Measurements from ENCODE around the gene ALCAM.

ALCAM gene

GRCh38 chr3:105366326-105367062 lies at the start of gene ALCAM:
TSS of gene ALCAM (plus strand) at chr3:105366909.
- DNase-seq, result peak; percentile 77

GRCh38 chr3:105317841-105318240 lies 48.9 kb upstream of the ALCAM start:
- no peak for DNase-seq

- no peak for DNase-seq
Measured at GRCh38 chr3:105322570-105323273, 44.0 kb upstream of the ALCAM start.

- no peak for DNase-seq
Measured at GRCh38 chr3:105323274-105323599, 43.5 kb upstream of the ALCAM start.

- DNase-seq, result no peak
Measured at GRCh38 chr3:105324951-105325350, 41.8 kb upstream of the ALCAM start.

GRCh38 chr3:105327662-105328337 lies 38.9 kb upstream of the ALCAM start:
- DNase-seq, result no peak

GRCh38 chr3:105328338-105328730 lies 38.4 kb upstream of the ALCAM start:
- DNase-seq, result no peak

- DNase-seq, result no peak
Measured at GRCh38 chr3:105332961-105333360, 33.7 kb upstream of the ALCAM start.

- no peak for DNase-seq
Measured at GRCh38 chr3:105334138-105334882, 32.4 kb upstream of the ALCAM start.

- DNase-seq, result no peak
Measured at GRCh38 chr3:105339946-105340345, 26.8 kb upstream of the ALCAM start.

GRCh38 chr3:105343991-105344390 lies 22.7 kb upstream of the ALCAM start:
- DNase-seq, result no peak

GRCh38 chr3:105345156-105345555 lies 21.6 kb upstream of the ALCAM start:
- no peak for DNase-seq

- DNase-seq, result no peak
Measured at GRCh38 chr3:105347625-105348302, 18.9 kb upstream of the ALCAM start.

- DNase-seq, result no peak
Measured at GRCh38 chr3:105348307-105348706, 18.4 kb upstream of the ALCAM start.

- no peak for DNase-seq
Measured at GRCh38 chr3:105349684-105350387, 16.9 kb upstream of the ALCAM start.

GRCh38 chr3:105351821-105352220 lies 14.9 kb upstream of the ALCAM start:
- DNase-seq, result no peak

GRCh38 chr3:105352976-105353375 lies 13.7 kb upstream of the ALCAM start:
- no peak for DNase-seq

- no peak for DNase-seq
Measured at GRCh38 chr3:105353485-105354161, 13.1 kb upstream of the ALCAM start.

GRCh38 chr3:105354429-105354828 lies 12.3 kb upstream of the ALCAM start:
- DNase-seq, result no peak

GRCh38 chr3:105355408-105356061 lies 11.2 kb upstream of the ALCAM start:
- DNase-seq, result no peak

- no peak for DNase-seq
Measured at GRCh38 chr3:105356396-105356795, 10.3 kb upstream of the ALCAM start.

Data from activated T-cell treated with anti-CD3 and anti-CD28 coated beads, Interleukin-2, amount 50 U/mL, for 1 hour (primary cell).